Measurements from ENCODE around the gene ARFGEF2.
A peak's percentile ranks its signal among the peaks of the same experiment; 100 is the strongest.
"Not testable (repeated sequence)": the region's sequence is repeated elsewhere in the genome, so short reads cannot be mapped to it uniquely, and the experiment has no call there.

Gene ARFGEF2

GRCh38 chr20:48921168-48921882 lies at the start of gene ARFGEF2:
ARFGEF2 (plus strand) TSS chr20:48921711; CDS start chr20:48921890, 179 bp downstream.
- DNase-seq, result peak; percentile 30 to 94 (median 84)

DNA sequence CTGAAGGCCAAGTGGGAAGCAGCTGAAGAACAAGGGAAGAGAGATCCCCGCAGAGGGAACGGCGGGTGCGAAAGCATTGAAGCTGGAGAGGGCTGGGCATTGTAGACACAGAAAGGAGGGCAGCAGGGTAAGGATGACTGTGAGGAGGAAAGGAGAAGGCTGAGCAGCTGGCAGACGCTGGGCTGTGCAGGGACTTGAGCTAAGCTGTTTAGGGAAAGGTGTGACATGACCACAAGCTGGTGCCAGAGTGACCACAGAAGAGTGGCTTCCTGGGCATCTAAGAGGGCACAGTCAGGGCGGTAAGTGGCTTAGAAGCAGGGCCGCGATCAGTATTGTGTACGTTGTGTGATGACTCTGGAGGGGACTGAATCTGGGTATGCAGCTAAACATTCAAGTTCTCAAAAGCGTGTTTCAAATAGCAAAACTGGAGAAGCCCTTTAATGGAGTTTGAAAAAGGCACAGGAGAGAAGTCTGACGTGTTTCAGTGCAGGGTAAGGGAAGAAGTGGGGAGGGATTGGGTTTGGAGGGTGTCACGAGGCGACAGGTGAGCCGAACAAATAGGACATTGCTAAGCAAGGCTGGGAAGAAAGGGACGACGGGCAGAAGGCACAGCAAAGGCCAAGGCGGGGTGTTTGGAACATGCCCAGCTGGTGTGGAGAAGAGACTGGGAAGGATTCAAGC lies 46.1 kb upstream of the ARFGEF2 start:
- no peak for DNase-seq

DNA sequence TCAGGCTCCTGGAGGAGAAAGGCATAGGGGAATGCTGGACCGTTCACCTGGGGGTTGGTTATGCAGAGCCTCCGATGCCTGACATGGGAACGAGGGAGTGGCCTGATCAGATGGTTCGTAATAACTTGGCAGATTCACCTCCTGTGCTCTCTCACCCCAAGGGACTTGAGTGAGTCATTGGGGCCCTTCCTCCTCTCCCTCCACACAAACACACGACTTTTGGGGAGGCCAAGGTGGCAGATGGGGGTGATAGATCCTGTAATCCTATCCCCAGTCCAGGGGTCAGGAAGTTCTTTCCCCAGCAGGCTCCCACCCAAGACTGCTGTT lies 45.6 kb upstream of the ARFGEF2 start:
- DNase-seq, result no peak

DNA sequence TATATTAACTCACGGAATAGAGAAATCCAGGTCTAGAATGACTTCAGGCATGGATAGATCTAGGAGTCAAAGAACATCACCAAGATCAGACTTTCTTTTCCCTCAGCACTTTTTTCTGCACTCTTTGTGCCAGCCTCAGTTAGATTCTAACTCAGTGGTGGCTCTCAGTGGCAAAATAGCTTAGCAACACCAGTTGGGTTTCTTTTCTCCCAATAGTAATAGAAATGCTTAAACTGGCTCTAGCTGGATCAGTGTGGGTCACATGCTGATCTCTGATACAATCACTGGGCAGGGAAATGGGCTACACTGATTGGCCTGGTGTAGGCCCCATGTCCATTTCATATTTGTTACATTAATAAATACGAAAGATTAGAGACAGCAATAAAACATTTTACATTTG lies 44.2 kb upstream of the ARFGEF2 start:
- peak in 7 of 56 donors; percentile 10 to 68 (median 19) for DNase-seq

DNA sequence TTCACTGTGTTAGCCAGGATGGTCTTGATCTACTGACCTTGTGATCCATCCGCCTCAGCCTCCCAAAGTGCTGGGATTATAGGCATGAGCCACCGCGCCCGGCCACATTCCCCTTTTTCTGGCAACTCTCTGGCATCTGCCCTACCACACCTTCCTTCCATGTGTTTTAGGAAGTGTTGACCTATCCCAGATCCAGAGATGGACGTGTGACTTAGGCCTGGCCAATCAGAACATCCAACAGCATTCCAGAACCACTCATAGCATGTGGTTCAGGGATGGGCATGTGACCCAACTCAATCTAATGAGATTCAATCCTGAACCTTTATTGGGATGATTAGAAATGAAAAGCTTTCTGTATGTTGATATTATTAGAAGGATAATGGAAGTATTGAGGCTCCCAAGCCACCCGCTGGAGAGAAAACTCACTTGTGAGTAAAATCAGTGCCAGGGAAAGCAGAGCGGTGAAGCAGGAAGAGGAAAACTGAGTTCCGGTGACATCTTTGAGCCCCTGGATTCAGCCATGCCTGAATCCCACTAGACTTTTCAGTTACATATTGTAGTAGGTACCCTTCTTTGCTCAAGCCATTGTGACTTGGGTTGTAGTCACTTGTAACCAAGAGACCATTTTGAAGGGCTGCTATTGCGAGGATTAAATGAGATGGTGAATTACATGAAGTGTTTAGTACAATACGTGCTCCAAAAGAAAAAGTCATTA lies 42.8 kb upstream of the ARFGEF2 start:
- DNase-seq, result no peak

DNA sequence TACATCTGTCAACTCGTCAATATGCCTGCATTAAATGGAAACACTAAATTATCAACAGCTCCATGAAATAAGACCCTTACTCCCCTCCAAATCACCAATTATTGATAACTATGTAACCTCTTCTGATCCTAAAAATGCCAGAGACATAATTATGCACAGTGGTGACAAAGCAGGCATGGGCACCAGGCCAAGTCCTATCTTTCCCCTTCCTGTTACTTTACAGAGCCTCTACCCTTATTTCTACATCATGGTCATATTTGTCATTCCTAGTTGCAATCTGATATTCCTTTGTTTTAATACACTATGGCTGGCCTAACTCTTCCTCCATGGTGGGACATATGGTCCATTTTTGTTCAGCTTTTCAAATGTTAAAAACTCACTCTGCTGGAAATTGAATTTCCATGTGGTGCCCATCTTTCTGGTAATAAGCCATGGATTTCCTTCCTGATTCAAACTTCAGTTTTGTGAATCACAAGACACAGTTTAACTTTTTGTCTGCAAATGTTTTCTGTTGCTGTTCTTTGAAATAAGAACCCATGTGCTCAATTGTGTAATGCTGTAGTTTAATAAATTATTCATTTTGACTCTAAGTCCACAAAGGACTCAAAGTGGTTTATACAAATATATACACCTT lies 41.8 kb upstream of the ARFGEF2 start:
- DNase-seq, result no peak

GRCh38 chr20:48880331-48880730 lies 41.2 kb upstream of the ARFGEF2 start:
- no peak for DNase-seq

DNA sequence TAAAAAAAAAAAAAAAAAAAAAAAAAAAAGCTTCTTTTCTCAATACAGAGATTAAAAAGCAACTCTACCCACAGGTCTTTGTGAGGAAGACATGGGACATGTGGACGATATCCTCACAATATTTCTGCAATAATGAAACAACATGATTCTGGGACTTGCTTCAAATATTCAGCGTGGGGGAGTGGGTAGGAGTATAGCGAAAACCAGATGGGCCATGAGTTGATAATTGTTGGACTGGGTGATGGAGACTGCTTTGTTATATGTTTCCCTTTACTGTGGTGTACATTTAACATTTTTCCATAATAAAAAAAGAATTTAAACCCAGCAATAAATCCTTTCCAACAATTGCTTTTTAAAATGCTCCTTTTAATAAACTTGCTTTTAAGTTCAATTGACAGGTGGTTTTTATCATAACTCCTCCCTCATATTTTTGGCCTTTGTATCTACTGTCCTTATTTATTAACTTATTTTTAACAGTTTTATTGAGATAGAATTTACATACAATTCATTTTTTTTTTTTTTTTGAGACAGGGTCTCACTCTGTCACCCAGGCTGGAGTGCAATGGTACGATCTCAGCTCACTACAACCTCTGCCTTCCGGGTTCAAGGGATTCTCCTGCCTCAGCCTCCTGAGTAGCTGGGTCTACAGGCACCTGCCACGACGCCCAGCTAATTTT lies 40.4 kb upstream of the ARFGEF2 start:
- DNase-seq, result peak in 1 of 56 donors; percentile 6

DNA sequence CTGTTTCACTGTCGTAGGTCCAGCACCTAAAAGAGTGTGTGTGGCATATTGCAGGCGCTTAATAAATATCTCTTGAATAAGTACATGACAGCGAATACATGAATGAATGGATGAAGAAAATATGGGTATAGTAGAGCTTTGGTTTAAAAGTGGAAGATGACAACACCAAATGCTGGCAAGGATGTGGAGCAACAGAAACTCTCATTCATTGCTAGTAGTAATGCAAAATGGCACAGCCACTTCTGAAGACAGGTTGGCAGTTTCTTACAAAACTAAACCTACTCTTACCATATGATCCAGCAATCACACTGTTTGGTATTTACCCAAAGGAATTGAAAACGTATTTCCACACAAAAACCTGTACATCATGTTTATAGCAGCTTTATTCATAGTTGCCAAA lies 36.3 kb upstream of the ARFGEF2 start:
- no peak for DNase-seq

DNA sequence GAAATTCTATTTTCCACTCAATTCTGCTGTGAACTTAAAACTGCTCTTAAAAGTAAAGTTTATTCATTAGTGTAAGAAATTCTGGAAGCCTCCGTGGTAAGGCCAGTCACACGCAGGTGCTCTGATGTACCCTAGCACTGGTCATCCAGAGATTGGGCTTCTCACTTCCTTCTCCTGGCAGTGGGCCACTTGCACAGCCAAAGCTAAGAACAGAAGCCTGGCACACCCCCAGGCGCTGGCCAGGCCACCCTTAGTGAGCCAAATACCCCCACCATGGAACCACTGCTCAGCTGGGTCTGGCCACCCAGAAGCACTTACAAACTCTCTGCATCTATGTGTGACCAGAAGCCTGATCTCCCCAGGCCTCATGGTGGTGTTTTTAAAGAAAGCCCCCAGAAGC lies 35.3 kb upstream of the ARFGEF2 start:
- DNase-seq, result peak in 5 of 56 donors; percentile 11 to 22 (median 14)

GRCh38 chr20:48886811-48887210 lies 34.7 kb upstream of the ARFGEF2 start:
- DNase-seq, result no peak

DNA sequence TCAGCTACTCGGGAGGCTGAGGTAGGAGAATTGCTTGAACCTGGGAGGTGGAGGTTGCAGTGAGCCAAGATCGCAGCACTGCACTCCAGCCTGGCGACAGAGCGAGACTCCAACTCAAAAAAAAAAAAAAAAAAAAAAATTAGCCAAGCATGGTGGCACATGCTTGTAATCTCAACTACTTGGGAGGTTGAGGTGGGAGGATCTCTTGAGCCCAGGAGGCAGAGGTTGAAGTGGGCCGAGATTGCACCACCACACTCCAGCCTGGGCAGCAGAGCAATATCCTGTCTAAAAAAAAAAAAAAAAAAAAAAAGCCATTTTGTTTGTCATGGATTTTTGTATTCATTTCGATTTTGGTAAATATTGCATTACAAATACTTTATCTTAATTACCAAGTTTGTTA lies 33.0 kb upstream of the ARFGEF2 start:
- DNase-seq, result not testable (repeated sequence)

DNA sequence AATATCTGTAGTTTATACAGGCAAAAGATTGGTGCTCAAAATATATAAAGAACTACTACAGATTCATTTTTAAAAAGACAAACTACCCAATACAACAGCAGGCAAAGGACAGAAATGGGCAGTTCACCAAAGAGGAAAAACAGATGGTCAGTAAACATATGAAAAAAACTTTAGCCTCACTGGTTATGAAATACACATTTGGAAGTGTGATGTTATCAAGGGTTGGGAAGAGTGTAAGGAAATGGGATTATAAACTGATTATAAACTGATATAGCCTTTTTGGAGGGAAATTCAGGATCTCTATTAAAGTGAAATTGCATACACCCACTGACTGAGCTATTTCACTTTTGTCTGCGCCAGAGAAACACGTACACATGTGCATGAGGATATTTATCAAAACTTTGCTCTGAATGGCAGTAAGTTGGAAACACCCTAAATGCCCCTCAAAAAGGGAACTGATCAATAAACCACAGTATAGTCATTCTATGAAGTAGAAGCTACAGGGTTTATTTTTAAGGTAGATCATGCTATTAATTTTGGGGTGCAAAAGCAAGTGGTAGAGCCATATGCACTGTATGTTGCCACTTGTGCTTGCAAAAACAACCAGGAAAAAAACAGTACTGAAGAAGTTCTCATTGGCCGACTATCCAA lies 32.2 kb upstream of the ARFGEF2 start:
- no peak for DNase-seq

GRCh38 chr20:48891235-48892048 lies 30.1 kb upstream of the ARFGEF2 start:
- no peak for DNase-seq

- no peak for DNase-seq
These were observed 29.5 kb upstream of the ARFGEF2 start for GRCh38 chr20:48892049-48892470.

DNA sequence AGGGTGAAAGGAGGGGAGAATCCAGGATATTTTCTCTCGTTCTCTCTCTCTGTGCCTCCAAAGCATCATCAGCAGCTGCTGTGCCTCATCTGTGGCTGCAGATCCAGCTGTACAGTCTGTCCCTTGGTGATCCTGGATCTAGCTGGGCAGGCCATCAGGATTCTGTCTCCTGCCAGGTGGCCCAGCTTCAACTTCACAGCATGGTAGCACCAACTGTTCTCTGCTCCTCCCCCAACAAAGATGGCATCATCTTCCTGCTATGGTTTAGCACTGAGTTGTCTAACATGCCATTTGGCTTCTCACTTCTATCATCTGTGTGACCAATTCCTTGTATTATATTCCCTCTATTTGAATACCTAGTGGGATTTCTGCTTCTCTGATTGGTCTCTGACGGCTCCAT lies 28.6 kb upstream of the ARFGEF2 start:
- no peak for DNase-seq

- DNase-seq, result no peak
These were observed 28.1 kb upstream of the ARFGEF2 start for GRCh38 chr20:48893374-48893773.

DNA sequence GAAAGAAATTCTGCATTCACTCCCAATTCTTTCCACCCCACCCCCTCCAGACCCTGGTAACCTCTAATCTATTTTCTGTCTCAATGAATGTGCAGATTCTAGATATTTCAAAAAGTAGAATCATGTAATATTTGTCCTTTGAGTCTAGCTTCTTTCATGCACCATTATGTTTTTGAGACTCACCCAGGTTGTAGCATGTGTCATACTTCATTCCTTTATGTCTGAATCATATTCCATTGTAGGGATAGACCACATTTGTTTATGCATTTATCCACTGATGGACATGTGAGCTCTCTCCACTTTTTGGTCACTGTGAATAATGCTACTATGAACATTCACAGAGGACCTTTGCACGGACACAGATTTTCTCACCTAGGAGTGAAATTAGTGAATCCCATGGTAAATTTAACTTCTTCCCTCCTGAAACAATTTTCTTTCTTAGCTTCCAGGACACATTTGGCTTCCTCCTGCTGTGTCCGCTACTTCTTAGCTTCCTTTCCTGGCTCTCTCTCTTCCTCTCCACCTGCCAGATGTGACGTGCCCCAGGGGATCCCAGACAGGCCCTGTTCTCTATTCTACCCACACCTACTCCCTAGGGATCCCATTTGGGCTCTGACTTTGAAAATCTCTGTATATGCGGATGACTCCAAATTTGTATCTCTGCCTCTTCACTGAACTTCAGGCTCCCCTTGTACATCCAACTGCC lies 24.1 kb upstream of the ARFGEF2 start:
- no peak for DNase-seq

DNA sequence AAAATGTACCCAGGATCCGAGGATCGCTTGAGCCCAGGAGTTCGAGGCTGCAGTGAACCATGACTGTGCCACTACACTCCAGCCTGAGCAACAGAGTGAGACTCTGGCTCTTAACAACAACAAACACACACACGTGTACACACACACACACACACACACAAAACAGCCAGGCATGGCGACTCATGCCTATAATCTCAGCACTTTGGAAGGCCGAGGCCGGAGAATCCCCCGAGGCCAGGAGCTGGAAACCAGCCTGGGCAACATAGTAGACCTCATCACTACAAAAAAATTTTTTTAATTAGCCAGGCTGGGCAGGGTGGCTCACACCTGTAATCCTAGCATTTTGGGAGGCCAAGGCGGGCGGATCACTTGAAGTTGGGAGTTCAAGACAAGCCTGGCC lies 23.3 kb upstream of the ARFGEF2 start:
- no peak for DNase-seq

All from amygdala (tissue), 56 donors.